ENCODE data around the gene EPN2.

EPN2 gene

DNA sequence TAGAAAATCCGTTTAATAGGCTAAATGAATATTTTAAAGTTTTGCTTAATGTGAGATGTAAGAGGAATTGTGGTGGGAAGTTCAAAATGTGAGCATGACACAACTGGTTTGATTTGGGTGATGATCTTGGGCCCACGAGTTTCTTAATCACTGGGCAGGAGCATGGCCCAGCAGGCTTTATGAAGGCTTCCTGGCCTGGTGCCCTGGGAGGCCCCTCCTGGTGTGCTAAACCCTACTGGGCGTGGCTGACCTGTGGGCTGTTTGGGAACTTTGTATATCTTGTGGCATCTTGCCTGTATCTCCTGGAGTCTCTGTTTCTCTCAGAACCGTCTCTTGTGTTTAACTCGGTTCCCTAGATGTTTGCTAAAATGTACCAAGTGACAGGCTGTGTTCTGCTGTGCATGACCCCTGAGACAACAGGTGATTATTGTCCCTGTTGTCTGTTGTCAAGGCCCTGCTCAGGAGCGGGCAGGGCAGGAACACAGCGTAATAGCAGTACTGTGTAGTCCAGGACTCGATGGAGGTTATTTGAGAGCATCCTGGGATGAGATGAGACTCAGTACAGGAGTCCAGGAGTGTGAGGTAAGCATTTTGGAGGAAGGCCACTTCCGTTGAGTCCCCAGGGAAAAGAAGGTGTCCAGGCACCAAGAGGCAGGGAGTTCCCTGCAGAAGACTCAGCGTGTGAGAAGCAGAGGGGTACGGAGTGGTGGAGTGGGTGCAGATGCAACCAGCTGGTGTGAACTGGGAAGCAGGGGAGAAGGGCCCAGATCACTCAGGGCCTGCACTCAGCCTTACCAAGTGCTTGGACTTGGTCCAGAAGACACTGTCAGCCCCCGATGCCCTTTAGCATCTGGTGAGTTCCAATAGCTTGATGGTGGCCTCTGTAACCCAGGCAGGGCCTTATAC is 76.8 kb downstream of the EPN2 start:
- DNase-seq, result no peak

DNA sequence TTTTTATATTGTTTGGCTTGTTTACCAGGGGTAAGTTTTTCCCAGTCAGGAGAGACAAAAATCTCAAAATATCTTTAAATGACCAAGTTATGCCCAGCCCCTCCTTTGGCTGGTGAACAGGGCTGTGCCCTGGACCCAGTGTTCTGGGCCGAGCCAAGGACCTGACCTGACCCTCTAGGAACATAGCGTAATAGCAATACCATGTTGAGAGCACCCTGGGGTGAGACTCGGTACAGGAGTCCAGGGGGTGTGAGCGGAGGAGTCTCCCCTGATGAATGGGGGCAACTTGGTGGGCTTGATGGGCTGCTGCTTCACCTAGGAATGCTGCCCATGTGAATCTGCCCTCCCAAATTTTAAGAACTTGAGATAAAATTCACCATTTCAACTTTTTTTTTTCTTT is 77.9 kb downstream of the EPN2 start:
- no peak overlapping the region for H4K91ac ChIP-seq (ENCODE audit: low read length)
- peak overlapping the region; percentile 71 for H2AK5ac ChIP-seq (ENCODE audit: low read length, severe bottlenecking)
- H4K8ac ChIP-seq (ENCODE audit: low read length), result no peak overlapping the region
- no peak overlapping the region for H2AFZ ChIP-seq (ENCODE audit: low read depth, low read length)
- H3K27ac ChIP-seq (ENCODE audit: low read length, poor library complexity, severe bottlenecking), result no peak overlapping the region
- peaks cover 48 to 76% of the 10 kb centered on the region in 2 experiments for H3K36me3 ChIP-seq (ENCODE audit: control insufficient read depth in 1 of 2, insufficient read depth in 2 of 2, low read depth in 1 of 2, low read length in 2 of 2)
- H3K79me1 ChIP-seq (replicated peaks; ENCODE audit: low read length, poor library complexity, severe bottlenecking), result peaks cover 28% of the 10 kb centered on the region
- no peak overlapping the region for H3K23ac ChIP-seq (ENCODE audit: low read length in 2 of 2)
- no peak overlapping the region for H2BK12ac ChIP-seq (ENCODE audit: low read length in 2 of 2)
- no peak for DNase-seq
- no peak overlapping the region for H2BK5ac ChIP-seq (ENCODE audit: low read depth, low read length, poor library complexity, severe bottlenecking)
- no peak overlapping the region for H3K4me3 ChIP-seq (ENCODE audit: insufficient read depth in 1 of 2, low read depth in 1 of 2, low read length in 2 of 2)
- H3K4me1 ChIP-seq (ENCODE audit: control insufficient read depth, insufficient read depth, low read depth, low read length), result peaks cover 28% of the 10 kb centered on the region
- no peak overlapping the region for H2BK15ac ChIP-seq (ENCODE audit: low read depth, poor library complexity, severe bottlenecking)
- WGBS, result 100% methylated on average over 4 of the region's 4 CpGs
- H3K14ac ChIP-seq (ENCODE audit: low read length in 2 of 2), result no peak overlapping the region
- no peak overlapping the region for H3K9ac ChIP-seq (ENCODE audit: low read length)
- no peaks in the 10 kb centered on the region for H3K9me3 ChIP-seq (ENCODE audit: control insufficient read depth, low read length)
- no peak overlapping the region for H3K4ac ChIP-seq (ENCODE audit: low read depth in 1 of 2, low read length in 2 of 2)
- H3K4me2 ChIP-seq (ENCODE audit: low read length, poor library complexity, severe bottlenecking), result no peak overlapping the region
- H3K27me3 ChIP-seq (ENCODE audit: control insufficient read depth in 1 of 2, insufficient read depth in 1 of 2, low read length in 2 of 2), result no peaks in the 10 kb centered on the region
- no peak overlapping the region for H3K18ac ChIP-seq (ENCODE audit: low read depth in 1 of 2, low read length in 2 of 2)
- no peak overlapping the region for H2BK120ac ChIP-seq (ENCODE audit: low read depth, low read length)

More for the DNA sequence above, 76.8 kb downstream of the EPN2 start:
- no peak overlapping the region for H3K23ac ChIP-seq (ENCODE audit: low read length in 2 of 2)
- H2AK5ac ChIP-seq (ENCODE audit: low read length, severe bottlenecking), result no peak overlapping the region
- H3K4me3 ChIP-seq (ENCODE audit: insufficient read depth in 1 of 2, low read depth in 1 of 2, low read length in 2 of 2), result no peak overlapping the region
- peaks cover 48 to 81% of the 10 kb centered on the region in 2 experiments for H3K36me3 ChIP-seq (ENCODE audit: control insufficient read depth in 1 of 2, insufficient read depth in 2 of 2, low read depth in 1 of 2, low read length in 2 of 2)
- WGBS, result 94% methylated on average over 12 of the region's 12 CpGs
- no peak overlapping the region for H3K18ac ChIP-seq (ENCODE audit: low read depth in 1 of 2, low read length in 2 of 2)
- H2BK120ac ChIP-seq (ENCODE audit: low read depth, low read length), result no peak overlapping the region
- H2AFZ ChIP-seq (ENCODE audit: low read depth, low read length), result no peak overlapping the region
- H3K14ac ChIP-seq (ENCODE audit: low read length in 2 of 2), result no peak overlapping the region
- no peak overlapping the region for H4K91ac ChIP-seq (ENCODE audit: low read length)
- H3K9me3 ChIP-seq (ENCODE audit: control insufficient read depth, low read length), result no peaks in the 10 kb centered on the region
- H3K9ac ChIP-seq (ENCODE audit: low read length), result peak overlapping the region; percentile 47
- H3K27ac ChIP-seq (ENCODE audit: low read length, poor library complexity, severe bottlenecking), result no peak overlapping the region
- H2BK15ac ChIP-seq (ENCODE audit: low read depth, poor library complexity, severe bottlenecking), result no peak overlapping the region
- H3K79me1 ChIP-seq (replicated peaks; ENCODE audit: low read length, poor library complexity, severe bottlenecking), result peaks cover 26% of the 10 kb centered on the region
- no peak overlapping the region for H4K8ac ChIP-seq (ENCODE audit: low read length)
- H3K27me3 ChIP-seq (ENCODE audit: control insufficient read depth in 1 of 2, insufficient read depth in 1 of 2, low read length in 2 of 2), result no peaks in the 10 kb centered on the region
- H2BK12ac ChIP-seq (ENCODE audit: low read length in 2 of 2), result no peak overlapping the region
- H2BK5ac ChIP-seq (ENCODE audit: low read depth, low read length, poor library complexity, severe bottlenecking), result no peak overlapping the region
- peaks cover 36% of the 10 kb centered on the region for H3K4me1 ChIP-seq (ENCODE audit: control insufficient read depth, insufficient read depth, low read depth, low read length)
- no peak overlapping the region for H3K4ac ChIP-seq (ENCODE audit: low read depth in 1 of 2, low read length in 2 of 2)
- H3K4me2 ChIP-seq (ENCODE audit: low read length, poor library complexity, severe bottlenecking), result no peak overlapping the region

DNA sequence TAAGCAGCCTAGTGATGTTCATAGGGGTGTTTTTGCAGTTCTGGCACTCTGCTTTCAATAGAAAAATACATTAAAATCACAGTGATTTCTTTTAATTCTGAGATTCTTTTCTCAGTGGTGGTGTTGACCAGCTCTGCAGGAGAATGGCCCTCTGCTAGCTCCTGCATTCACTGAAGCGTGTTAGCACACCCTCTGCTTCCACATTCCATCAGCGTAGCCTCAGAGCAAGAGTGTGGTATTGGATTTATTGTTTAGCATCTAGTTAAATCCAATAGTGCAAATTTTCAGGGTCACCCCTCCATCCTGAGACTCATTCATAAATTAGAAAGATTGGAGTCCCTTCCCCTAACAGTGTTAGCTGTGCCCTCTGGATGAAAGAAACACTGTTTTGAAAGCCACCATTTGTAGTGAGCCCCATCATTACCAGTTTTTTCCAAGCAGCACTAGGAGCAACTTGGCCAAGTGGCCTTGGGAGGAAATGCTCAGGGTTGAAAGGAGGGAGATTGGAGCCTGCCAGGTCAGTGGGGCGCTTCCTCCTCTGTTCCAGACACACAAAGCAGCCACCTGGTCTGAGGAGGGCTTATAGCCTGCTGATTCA is 79.7 kb downstream of the EPN2 start:
- Histone ChIP-seq H3K27me3 (ENCODE audit: control insufficient read depth in 1 of 2, insufficient read depth in 1 of 2, low read length in 2 of 2) (no peaks in the 10 kb centered on the region), H2AFZ (ENCODE audit: low read depth, low read length) (no peak overlapping the region)

More for the DNA sequence above, 79.7 kb downstream of the EPN2 start:
- Histone ChIP-seq H3K14ac (ENCODE audit: low read length in 2 of 2) (no peak overlapping the region), H4K8ac (ENCODE audit: low read length) (no peak overlapping the region), H3K4me1 (ENCODE audit: control insufficient read depth, insufficient read depth, low read depth, low read length) (peaks cover 32% of the 10 kb centered on the region), H3K4me3 (ENCODE audit: insufficient read depth in 1 of 2, low read depth in 1 of 2, low read length in 2 of 2) (no peak overlapping the region), H3K23ac (ENCODE audit: low read length in 2 of 2) (no peak overlapping the region), H2BK120ac (ENCODE audit: low read depth, low read length) (no peak overlapping the region), H3K79me1 (replicated peaks; ENCODE audit: low read length, poor library complexity, severe bottlenecking) (peaks cover 35% of the 10 kb centered on the region), H2BK12ac (ENCODE audit: low read length in 2 of 2) (no peak overlapping the region), H3K27ac (ENCODE audit: low read length, poor library complexity, severe bottlenecking) (peak overlapping the region; percentile 94), H2BK5ac (ENCODE audit: low read depth, low read length, poor library complexity, severe bottlenecking) (peak overlapping the region; percentile 58), H4K91ac (ENCODE audit: low read length) (no peak overlapping the region), H3K4me2 (ENCODE audit: low read length, poor library complexity, severe bottlenecking) (peak overlapping the region; percentile 67), H3K9me3 (ENCODE audit: control insufficient read depth, low read length) (no peaks in the 10 kb centered on the region), H3K18ac (ENCODE audit: low read depth in 1 of 2, low read length in 2 of 2) (no peak overlapping the region), H3K9ac (ENCODE audit: low read length) (no peak overlapping the region), H2BK15ac (ENCODE audit: low read depth, poor library complexity, severe bottlenecking) (peak overlapping the region; percentile 31), H3K4ac (ENCODE audit: low read depth in 1 of 2, low read length in 2 of 2) (no peak overlapping the region), H3K36me3 (ENCODE audit: control insufficient read depth in 1 of 2, insufficient read depth in 2 of 2, low read depth in 1 of 2, low read length in 2 of 2) (peaks cover 54 to 76% of the 10 kb centered on the region in 2 experiments), H2AK5ac (ENCODE audit: low read length, severe bottlenecking) (peak overlapping the region; percentile 34)
- DNase-seq, result no peak
- WGBS, result 90% methylated on average over 2 of the region's 3 CpGs

Measured in mesenchymal stem cell (in vitro differentiated cells and primary cell).